ENCODE results near the gene SETX. TPM values are rescaled to one million over a fixed set of nuclear protein-coding genes. Genes with fewer than 3 reads are reported as not detected.
A peak's percentile ranks its signal among the peaks of the same experiment; 100 is the strongest.

The SETX gene
- total RNA-seq, 2 donors from 2014 or later: 57.9 to 78.5 TPM

DNA sequence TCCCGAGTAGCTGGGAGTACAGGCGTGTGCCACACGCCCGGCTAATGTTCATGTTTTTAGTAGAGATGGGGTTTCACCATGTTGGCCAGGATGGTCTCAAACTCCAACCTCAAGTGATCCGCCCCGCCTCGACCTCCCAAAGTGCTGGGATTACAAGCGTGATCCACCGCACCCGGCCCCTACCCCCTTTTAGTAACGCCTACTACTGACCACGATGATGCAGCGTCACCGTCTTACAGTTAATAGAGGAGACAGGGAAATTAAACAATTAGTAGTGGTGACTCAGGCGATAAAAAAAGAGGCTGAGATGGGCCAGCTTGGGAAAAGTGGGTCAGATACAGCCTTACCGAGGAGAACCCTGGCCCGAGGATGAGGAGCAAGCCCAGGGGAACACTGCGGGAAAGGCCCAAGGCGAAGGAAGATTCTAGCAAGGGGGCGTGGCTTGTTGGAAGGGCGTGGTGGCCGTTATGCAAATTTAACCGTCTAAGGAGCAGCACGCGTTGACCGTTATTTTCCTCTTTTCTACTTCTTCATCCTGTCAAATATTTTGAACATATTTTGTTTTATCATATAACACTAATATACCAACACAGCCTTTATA lies 1.6 kb upstream of the SETX start:
- DNase-seq (ENCODE audit: low spot score): no peak
- Histone ChIP-seq H3K27me3 (replicated peaks; ENCODE audit: insufficient read depth) (no peaks in the 10 kb centered on the region), H3K9me3 (no peaks in the 10 kb centered on the region), H3K4me3 (no peak overlapping the region), H3K27ac (no peak overlapping the region), H3K36me3 (peaks cover 3% of the 10 kb centered on the region), H3K4me1 (ENCODE audit: control insufficient read depth in 1 of 2, low read depth in 2 of 2) (peaks cover 3 to 27% of the 10 kb centered on the region in 2 donors)
- TF ChIP-seq, protein P1, sequence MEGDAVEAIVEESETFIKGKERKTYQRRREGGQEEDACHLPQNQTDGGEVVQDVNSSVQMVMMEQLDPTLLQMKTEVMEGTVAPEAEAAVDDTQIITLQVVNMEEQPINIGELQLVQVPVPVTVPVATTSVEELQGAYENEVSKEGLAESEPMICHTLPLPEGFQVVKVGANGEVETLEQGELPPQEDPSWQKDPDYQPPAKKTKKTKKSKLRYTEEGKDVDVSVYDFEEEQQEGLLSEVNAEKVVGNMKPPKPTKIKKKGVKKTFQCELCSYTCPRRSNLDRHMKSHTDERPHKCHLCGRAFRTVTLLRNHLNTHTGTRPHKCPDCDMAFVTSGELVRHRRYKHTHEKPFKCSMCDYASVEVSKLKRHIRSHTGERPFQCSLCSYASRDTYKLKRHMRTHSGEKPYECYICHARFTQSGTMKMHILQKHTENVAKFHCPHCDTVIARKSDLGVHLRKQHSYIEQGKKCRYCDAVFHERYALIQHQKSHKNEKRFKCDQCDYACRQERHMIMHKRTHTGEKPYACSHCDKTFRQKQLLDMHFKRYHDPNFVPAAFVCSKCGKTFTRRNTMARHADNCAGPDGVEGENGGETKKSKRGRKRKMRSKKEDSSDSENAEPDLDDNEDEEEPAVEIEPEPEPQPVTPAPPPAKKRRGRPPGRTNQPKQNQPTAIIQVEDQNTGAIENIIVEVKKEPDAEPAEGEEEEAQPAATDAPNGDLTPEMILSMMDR (IDR thresholded peaks at IDR 0.05): no peak
- no peak for ATAC-seq (ENCODE audit: insufficient number of reproducible peaks, low FRiP score, low read depth)

DNA sequence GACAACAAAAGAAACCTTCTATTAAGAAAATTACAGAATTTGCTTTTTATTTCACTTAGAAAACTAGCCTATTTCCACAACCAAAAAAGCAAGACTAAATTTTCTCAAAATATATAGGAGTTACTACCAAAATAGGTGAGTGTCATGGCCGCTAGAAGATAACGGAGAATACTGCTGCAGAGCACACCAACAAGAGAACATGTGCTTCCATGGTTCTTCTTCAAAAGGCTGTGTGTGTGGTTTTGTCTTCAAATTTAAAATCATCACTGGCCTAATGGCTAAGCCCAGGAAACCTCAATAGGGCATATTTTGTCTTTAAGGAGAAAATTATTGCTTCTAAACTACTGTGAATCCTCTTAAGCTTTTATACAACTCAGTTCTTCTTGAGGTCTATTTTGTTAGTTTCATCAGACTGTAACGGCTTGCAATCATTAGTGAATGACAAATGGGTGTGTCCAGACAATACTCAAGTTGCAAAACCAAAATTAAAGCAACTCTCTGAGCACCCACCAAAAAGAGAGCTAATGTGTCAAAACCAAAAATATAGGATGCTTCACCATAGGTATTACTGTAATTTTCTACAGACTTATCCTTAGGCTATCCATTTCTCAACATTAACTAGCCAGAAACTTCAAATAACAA lies 3.3 kb downstream of the SETX start:
- H3K4me1 ChIP-seq (ENCODE audit: control insufficient read depth in 1 of 2, low read depth in 2 of 2): peaks cover 3 to 30% of the 10 kb centered on the region in 2 donors
- H3K4me3 ChIP-seq: peak overlapping the region; percentile 51
- no peaks in the 10 kb centered on the region for H3K27me3 ChIP-seq (replicated peaks; ENCODE audit: insufficient read depth)
- TF ChIP-seq, protein P1 (IDR thresholded peaks at IDR 0.05): no peak
- H3K9me3 ChIP-seq: no peaks in the 10 kb centered on the region
- ATAC-seq (ENCODE audit: insufficient number of reproducible peaks, low FRiP score, low read depth) (no peak), DNase-seq (ENCODE audit: low spot score) (no peak)
- H3K27ac ChIP-seq: no peak overlapping the region
- H3K36me3 ChIP-seq: peaks cover 27% of the 10 kb centered on the region

DNA sequence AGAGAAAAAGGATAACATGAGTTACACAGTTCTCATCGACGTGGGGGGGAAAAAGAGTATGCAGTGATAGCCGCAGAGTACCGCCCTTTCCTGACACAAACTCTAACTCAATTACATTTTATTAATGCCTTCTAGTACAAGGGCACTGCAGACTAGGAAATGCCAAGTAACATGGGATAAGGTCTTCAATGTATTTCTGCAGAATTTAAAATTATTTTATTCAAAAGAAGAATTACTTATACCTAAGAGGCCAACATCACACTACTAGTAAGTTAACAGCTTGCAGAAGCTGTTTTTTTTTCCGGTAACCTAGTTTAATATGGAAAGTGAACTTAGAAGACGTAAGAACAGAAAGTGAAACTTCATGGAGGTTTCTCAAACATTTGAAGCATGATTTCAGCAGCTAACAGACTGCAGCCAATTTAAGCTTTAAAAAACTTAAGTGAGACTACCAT lies 3.9 kb downstream of the SETX start:
- Histone ChIP-seq H3K9me3 (no peaks in the 10 kb centered on the region), H3K4me3 (peak overlapping the region; percentile 51), H3K27ac (no peak overlapping the region), H3K36me3 (peaks cover 32% of the 10 kb centered on the region), H3K27me3 (replicated peaks; ENCODE audit: insufficient read depth) (no peaks in the 10 kb centered on the region), H3K4me1 (ENCODE audit: control insufficient read depth in 1 of 2, low read depth in 2 of 2) (peaks cover 3 to 30% of the 10 kb centered on the region in 2 donors)
- TF ChIP-seq, protein P1 (IDR thresholded peaks at IDR 0.05): no peak
- DNase-seq (ENCODE audit: low spot score): no peak
- no peak for ATAC-seq (ENCODE audit: insufficient number of reproducible peaks, low FRiP score, low read depth)

DNA sequence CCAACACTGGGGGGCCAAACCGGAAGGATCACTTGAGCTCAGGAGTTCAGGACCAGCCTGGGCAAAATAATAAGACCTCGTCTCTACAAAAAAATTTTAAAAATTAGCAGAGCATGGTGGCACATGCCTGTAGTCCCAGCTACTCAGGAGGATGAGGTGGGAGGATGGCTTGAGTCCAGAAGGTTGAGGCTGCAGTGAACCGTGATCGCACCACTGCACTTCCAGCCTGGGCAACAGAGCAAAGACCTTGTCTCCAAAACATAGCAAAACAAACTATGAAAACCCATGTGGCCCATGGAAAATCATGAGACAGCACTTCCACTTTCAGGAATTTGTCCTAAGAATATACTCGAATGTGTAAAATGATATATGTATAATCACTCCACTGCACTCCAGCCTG lies 6.1 kb downstream of the SETX start:
- TF ChIP-seq, protein P1 (IDR thresholded peaks at IDR 0.05): no peak
- no peaks in the 10 kb centered on the region for H3K27me3 ChIP-seq (replicated peaks; ENCODE audit: insufficient read depth)
- H3K27ac ChIP-seq: no peak overlapping the region
- ATAC-seq (ENCODE audit: insufficient number of reproducible peaks, low FRiP score, low read depth) (no peak), DNase-seq (ENCODE audit: low spot score) (no peak)
- H3K4me1 ChIP-seq (ENCODE audit: control insufficient read depth in 1 of 2, low read depth in 2 of 2): peaks cover 3 to 25% of the 10 kb centered on the region in 2 donors
- H3K36me3 ChIP-seq: peaks cover 53% of the 10 kb centered on the region
- H3K4me3 ChIP-seq: no peak overlapping the region
- H3K9me3 ChIP-seq: no peaks in the 10 kb centered on the region

DNA sequence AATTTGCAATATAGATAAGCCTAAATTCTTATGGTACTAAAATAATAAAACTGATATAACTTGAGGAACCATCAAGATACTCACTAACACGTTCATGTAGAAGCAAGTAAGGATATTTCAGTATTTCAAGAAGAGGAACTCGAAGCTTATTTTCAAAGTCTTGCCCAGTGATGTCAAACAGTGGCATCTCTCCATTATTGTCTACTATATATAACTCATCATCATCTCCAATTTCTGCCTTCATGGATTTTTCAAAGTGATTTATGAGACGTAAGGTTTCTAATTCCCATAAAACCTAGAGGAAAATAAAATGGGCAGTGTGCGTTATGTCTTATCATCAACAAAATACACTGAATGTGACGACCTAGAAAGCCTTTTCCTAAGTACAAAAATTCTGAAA lies 8.6 kb downstream of the SETX start:
- Histone ChIP-seq H3K4me1 (ENCODE audit: control insufficient read depth in 1 of 2, low read depth in 2 of 2) (no peaks in the 10 kb centered on the region), H3K9me3 (no peaks in the 10 kb centered on the region), H3K27ac (no peak overlapping the region), H3K27me3 (replicated peaks; ENCODE audit: insufficient read depth) (no peaks in the 10 kb centered on the region), H3K4me3 (no peak overlapping the region), H3K36me3 (peaks cover 73% of the 10 kb centered on the region)
- no peak for ATAC-seq (ENCODE audit: insufficient number of reproducible peaks, low FRiP score, low read depth)
- DNase-seq (ENCODE audit: low spot score): no peak
- TF ChIP-seq, protein P1 (IDR thresholded peaks at IDR 0.05): no peak
